Mesendoderm (in vitro differentiated cells): ENCODE data around the gene TMPRSS7.
"Not testable (repeated sequence)": the region's sequence is repeated elsewhere in the genome, so short reads cannot be mapped to it uniquely, and the experiment has no call there.

ENCODE experiments used
- DNase-seq: peaks from one replicate; pipeline ENCODE4 v3.0.0; 2013
- H2AK5ac ChIP-seq: 2 replicates; pipeline ENCODE4 v1.6.1; 2013; ENCODE audit warnings: low read length, inconsistent platforms
- H2BK120ac ChIP-seq: 2 replicates; pipeline ENCODE4 v1.6.1; 2013; ENCODE audit warnings: low read depth, mild to moderate bottlenecking, low read length, moderate library complexity, mixed read lengths
- H2BK15ac ChIP-seq: replicated peaks from 2 replicates; pipeline ENCODE4 v1.6.1; 2013; ENCODE audit warnings: low read depth, mild to moderate bottlenecking, moderate library complexity
- H2BK5ac ChIP-seq: 2 replicates; pipeline ENCODE4 v1.6.1; 2013; ENCODE audit warnings: low read length, inconsistent platforms
- H3K18ac ChIP-seq: 2 replicates; pipeline ENCODE4 v1.6.1; 2013; ENCODE audit warnings: mild to moderate bottlenecking, low read length, mixed read lengths
- H3K23ac ChIP-seq: one replicate; pipeline ENCODE4 v1.6.1; 2013; ENCODE audit warnings: low read length
- H3K27ac ChIP-seq: 2 replicates; pipeline ENCODE4 v1.5.1; 2013; ENCODE audit warnings: low read depth, mild to moderate bottlenecking, inconsistent platforms, low read length, moderate library complexity
- H3K27me3 ChIP-seq: 2 replicates; pipeline ENCODE4 v1.6.1; 2013; ENCODE audit warnings: low read length, control low read depth, mild to moderate bottlenecking, inconsistent platforms; ENCODE audit not compliant: insufficient read depth, poor library complexity
- H3K36me3 ChIP-seq: 2 replicates; pipeline ENCODE4 v1.6.1; 2013; ENCODE audit warnings: low read length, inconsistent platforms; ENCODE audit not compliant: control insufficient read depth, insufficient read depth
- H3K4ac ChIP-seq: one replicate; pipeline ENCODE4 v1.6.1; 2013; ENCODE audit warnings: low read depth, mild to moderate bottlenecking, low read length, moderate library complexity
- H3K4me1 ChIP-seq: 2 replicates; pipeline ENCODE4 v1.6.1; 2013; ENCODE audit warnings: low read depth, low read length, inconsistent platforms; ENCODE audit not compliant: control insufficient read depth
- H3K4me2 ChIP-seq: 2 replicates; pipeline ENCODE4 v1.6.1; 2013; ENCODE audit warnings: low read length
- H3K4me3 ChIP-seq: 2 replicates; pipeline ENCODE4 v1.5.1; 2013; ENCODE audit warnings: mild to moderate bottlenecking, low read length
- H3K56ac ChIP-seq: one replicate; pipeline ENCODE4 v1.6.1; 2013; ENCODE audit warnings: low read length
- H3K79me1 ChIP-seq: 2 replicates; pipeline ENCODE4 v1.6.1; 2013; ENCODE audit warnings: low read length, inconsistent platforms
- H3K79me2 ChIP-seq: 2 replicates; pipeline ENCODE4 v1.6.1; 2013; ENCODE audit warnings: mild to moderate bottlenecking, low read length; ENCODE audit not compliant: control insufficient read depth, insufficient read depth
- H3K9ac ChIP-seq: 2 replicates; pipeline ENCODE4 v1.6.1; 2013; ENCODE audit warnings: low read length, inconsistent platforms
- H4K5ac ChIP-seq: one replicate; pipeline ENCODE4 v1.6.1; 2013; ENCODE audit warnings: low read length
- H4K8ac ChIP-seq: one replicate; pipeline ENCODE4 v1.6.1; 2013; ENCODE audit warnings: low read depth, mild to moderate bottlenecking, control low read depth, low read length, moderate library complexity
- WGBS: extraction: QIAGEN DNeasy Blood & Tissue Kit; methylation state at CpG from one replicate; pipeline ENCODE4 v1.1.7; 2013; ENCODE audit warnings: low lambda C conversion rate, missing lambda C conversion rate; ENCODE audit not compliant: insufficient coverage; ENCODE audit errors: extremely low coverage; 5-methylcytosine and 5-hydroxymethylcytosine counted together

TMPRSS7 gene

GRCh38 chr3:112027826-112028225 is 6.7 kb upstream of the TMPRSS7 start:
- H3K9ac ChIP-seq = no peak overlapping the region

GRCh38 chr3:112030901-112031300 is 3.6 kb upstream of the TMPRSS7 start:
- H3K4me2 ChIP-seq = no peak overlapping the region
- no peak overlapping the region for H4K8ac ChIP-seq
- H3K4ac ChIP-seq = no peak overlapping the region
- DNase-seq = no peak
- H4K5ac ChIP-seq = no peak overlapping the region
- H3K27me3 ChIP-seq = no peaks in the 10 kb centered on the region
- no peaks in the 10 kb centered on the region for H3K79me2 ChIP-seq
- no peaks in the 10 kb centered on the region for H3K36me3 ChIP-seq
- no peak overlapping the region for H3K27ac ChIP-seq
- H3K4me3 ChIP-seq = no peak overlapping the region
- no peak overlapping the region for H3K23ac ChIP-seq
- H2BK15ac ChIP-seq = no peak overlapping the region
- no peaks in the 10 kb centered on the region for H3K79me1 ChIP-seq
- no peak overlapping the region for H3K18ac ChIP-seq
- no peak overlapping the region for H3K56ac ChIP-seq
- H2BK120ac ChIP-seq = no peak overlapping the region
- no CpG with 5 or more reads among the region's 5 CpGs for WGBS
- H2BK5ac ChIP-seq = no peak overlapping the region
- no peak overlapping the region for H2AK5ac ChIP-seq
- no peaks in the 10 kb centered on the region for H3K4me1 ChIP-seq
- no peak overlapping the region for H3K9ac ChIP-seq

More at GRCh38 chr3:112027826-112028225, 6.7 kb upstream of the TMPRSS7 start:
- no peak overlapping the region for H3K56ac ChIP-seq
- no peak overlapping the region for H4K8ac ChIP-seq
- no peak overlapping the region for H3K18ac ChIP-seq
- no peak overlapping the region for H3K4me2 ChIP-seq
- H2BK5ac ChIP-seq = no peak overlapping the region
- no peaks in the 10 kb centered on the region for H3K27me3 ChIP-seq
- no CpG with 5 or more reads among the region's 4 CpGs for WGBS
- no peak overlapping the region for H2BK15ac ChIP-seq
- H3K4ac ChIP-seq = no peak overlapping the region
- DNase-seq = no peak
- H2BK120ac ChIP-seq = no peak overlapping the region
- H3K4me3 ChIP-seq = no peak overlapping the region
- no peaks in the 10 kb centered on the region for H3K36me3 ChIP-seq
- H3K23ac ChIP-seq = no peak overlapping the region
- H3K4me1 ChIP-seq = no peaks in the 10 kb centered on the region
- no peak overlapping the region for H4K5ac ChIP-seq
- no peaks in the 10 kb centered on the region for H3K79me1 ChIP-seq
- no peak overlapping the region for H2AK5ac ChIP-seq
- no peak overlapping the region for H3K27ac ChIP-seq
- H3K79me2 ChIP-seq = no peaks in the 10 kb centered on the region

GRCh38 chr3:112032098-112032731 is 2.3 kb upstream of the TMPRSS7 start:
- no CpG with 5 or more reads among the region's 5 CpGs for WGBS
- Histone ChIP-seq H3K79me2 (no peaks in the 10 kb centered on the region), H4K8ac (no peak overlapping the region), H3K27me3 (no peaks in the 10 kb centered on the region), H2BK5ac (no peak overlapping the region), H2BK15ac (no peak overlapping the region), H3K23ac (no peak overlapping the region), H2BK120ac (no peak overlapping the region), H2AK5ac (no peak overlapping the region), H3K56ac (no peak overlapping the region), H3K4me3 (no peak overlapping the region), H3K18ac (no peak overlapping the region), H3K36me3 (no peaks in the 10 kb centered on the region), H3K79me1 (no peaks in the 10 kb centered on the region), H3K4ac (no peak overlapping the region), H3K27ac (no peak overlapping the region), H3K9ac (no peak overlapping the region), H3K4me1 (no peaks in the 10 kb centered on the region), H3K4me2 (no peak overlapping the region), H4K5ac (no peak overlapping the region)
- DNase-seq = no peak

- WGBS = no CpG with 5 or more reads among the region's 3 CpGs
- Histone ChIP-seq H3K18ac (no peak overlapping the region), H4K5ac (no peak overlapping the region), H3K23ac (no peak overlapping the region), H2BK5ac (no peak overlapping the region), H4K8ac (no peak overlapping the region), H3K4me2 (no peak overlapping the region), H3K9ac (no peak overlapping the region), H3K36me3 (no peaks in the 10 kb centered on the region), H3K27ac (no peak overlapping the region), H2AK5ac (no peak overlapping the region), H2BK15ac (no peak overlapping the region), H2BK120ac (no peak overlapping the region), H3K79me2 (no peaks in the 10 kb centered on the region), H3K27me3 (no peaks in the 10 kb centered on the region), H3K4me1 (no peaks in the 10 kb centered on the region), H3K4ac (no peak overlapping the region), H3K79me1 (no peaks in the 10 kb centered on the region), H3K56ac (no peak overlapping the region), H3K4me3 (no peak overlapping the region)
- DNase-seq = no peak
Observed at GRCh38 chr3:112035241-112035640, 705 bp downstream of the TMPRSS7 start.

GRCh38 chr3:112037194-112037593 is 2.7 kb downstream of the TMPRSS7 start:
- H3K18ac ChIP-seq, H3K56ac ChIP-seq, H3K36me3 ChIP-seq, H3K4me2 ChIP-seq, H2BK15ac ChIP-seq, H3K79me1 ChIP-seq, DNase-seq, H3K4me3 ChIP-seq, H2BK5ac ChIP-seq, H3K27me3 ChIP-seq, H3K79me2 ChIP-seq, H3K4ac ChIP-seq, H4K8ac ChIP-seq, H2AK5ac ChIP-seq, H4K5ac ChIP-seq, H3K9ac ChIP-seq, H3K23ac ChIP-seq, H3K4me1 ChIP-seq, H3K27ac ChIP-seq, H2BK120ac ChIP-seq: not testable (repeated sequence)
- no CpG with 5 or more reads among the region's 4 CpGs for WGBS

GRCh38 chr3:112038863-112039262 is 4.3 kb downstream of the TMPRSS7 start:
- no peak for DNase-seq
- no peak overlapping the region for H2AK5ac ChIP-seq
- WGBS = no CpG with 5 or more reads among the region's 3 CpGs
- H3K18ac ChIP-seq = no peak overlapping the region
- no peaks in the 10 kb centered on the region for H3K27me3 ChIP-seq
- H2BK15ac ChIP-seq = no peak overlapping the region
- no peaks in the 10 kb centered on the region for H3K79me1 ChIP-seq
- H3K56ac ChIP-seq = no peak overlapping the region
- H2BK120ac ChIP-seq = no peak overlapping the region
- H3K79me2 ChIP-seq = no peaks in the 10 kb centered on the region
- no peak overlapping the region for H3K9ac ChIP-seq
- no peak overlapping the region for H3K4ac ChIP-seq
- H3K27ac ChIP-seq = no peak overlapping the region
- no peak overlapping the region for H3K4me2 ChIP-seq
- H3K4me1 ChIP-seq = no peaks in the 10 kb centered on the region
- H3K4me3 ChIP-seq = no peak overlapping the region
- no peak overlapping the region for H3K23ac ChIP-seq
- H3K36me3 ChIP-seq = no peaks in the 10 kb centered on the region
- no peak overlapping the region for H4K5ac ChIP-seq
- no peak overlapping the region for H2BK5ac ChIP-seq
- H4K8ac ChIP-seq = no peak overlapping the region
